SK-N-SH treated with all-trans-retinoic acid at 6 μM for 48 hours (cell line): ENCODE data around the gene NGEF.

Experiments
- ATAC-seq: fragments of 200-7000 bp; cut with Tn5 transposase; 3 replicates; pipeline ENCODE4 v1.9.1; 2020; ENCODE audit warnings: mild to moderate bottlenecking, moderate library complexity
- ARNTL ChIP-seq: fragments of 450-650 bp; formaldehyde crosslinking; IDR thresholded peaks from 2 replicates; pipeline ENCODE4 v1.5.0; 2020; ENCODE audit warnings: low read depth, mild to moderate bottlenecking, moderate library complexity, borderline replicate concordance
- BACH2 ChIP-seq: fragments of 250-450 bp; sonication (Bioruptor Pico); IDR thresholded peaks from 2 replicates; pipeline ENCODE4 v1.9.0; 2021; ENCODE audit warnings: mild to moderate bottlenecking, borderline replicate concordance
- CSDC2 ChIP-seq: fragments of 250-450 bp; sonication (Bioruptor Pico); IDR thresholded peaks from 2 replicates; pipeline ENCODE4 v1.5.0; 2020; ENCODE audit warnings: mild to moderate bottlenecking, moderate library complexity
- ESRRG ChIP-seq: fragments of 250-450 bp; sonication (Bioruptor Pico); IDR thresholded peaks from 2 replicates; pipeline ENCODE4 v1.6.1; 2021; ENCODE audit warnings: mild to moderate bottlenecking
- GLIS3 ChIP-seq: fragments of 250-450 bp; sonication (Bioruptor Pico); IDR thresholded peaks from 2 replicates; pipeline ENCODE4 v1.5.0; 2020; ENCODE audit warnings: mild to moderate bottlenecking, moderate library complexity
- OSR1 ChIP-seq: fragments of 250-450 bp; sonication (Bioruptor Pico); IDR thresholded peaks from 2 replicates; pipeline ENCODE4 v1.8.0; 2022; ENCODE audit warnings: moderate library complexity, mild to moderate bottlenecking, inconsistent platforms
- PATZ1 ChIP-seq: fragments of 250-450 bp; sonication (Bioruptor Pico); IDR thresholded peaks from 2 replicates; pipeline ENCODE4 v1.8.0; 2020; ENCODE audit warnings: mild to moderate bottlenecking, moderate library complexity, borderline replicate concordance
- POU6F1 ChIP-seq: fragments of 250-450 bp; sonication (Bioruptor Pico); IDR thresholded peaks from 2 replicates; pipeline ENCODE4 v1.8.0; 2021; ENCODE audit warnings: low read depth, mild to moderate bottlenecking, moderate library complexity, borderline replicate concordance
- PPARA ChIP-seq: fragments of 250-450 bp; sonication (Bioruptor Pico); IDR thresholded peaks from 2 replicates; pipeline ENCODE4 v1.5.0; 2020; ENCODE audit warnings: mild to moderate bottlenecking, borderline replicate concordance
- RARB ChIP-seq: fragments of 250-450 bp; sonication (Bioruptor Pico); IDR thresholded peaks from 2 replicates; pipeline ENCODE4 v1.8.0; 2021; ENCODE audit warnings: mild to moderate bottlenecking, moderate library complexity
- TCF4 ChIP-seq: fragments of 250-450 bp; sonication (Bioruptor Pico); IDR thresholded peaks from 2 replicates; pipeline ENCODE4 v1.8.0; 2021; ENCODE audit warnings: mild to moderate bottlenecking, moderate library complexity, borderline replicate concordance
- TOX ChIP-seq: fragments of 250-450 bp; sonication (Bioruptor Pico); IDR thresholded peaks from 2 replicates; pipeline ENCODE4 v1.8.0; 2021; ENCODE audit warnings: mild to moderate bottlenecking, moderate library complexity, borderline replicate concordance
- ZC3H10 ChIP-seq: fragments of 250-450 bp; sonication (Bioruptor Pico); IDR thresholded peaks from 2 replicates; pipeline ENCODE4 v1.5.1; 2021; ENCODE audit warnings: mild to moderate bottlenecking, moderate library complexity
- ZFP30 ChIP-seq: fragments of 450-650 bp; formaldehyde crosslinking; IDR thresholded peaks from 2 replicates; pipeline ENCODE4 v1.5.0; 2022; ENCODE audit warnings: mild to moderate bottlenecking, moderate library complexity
- ZNF565 ChIP-seq: fragments of 450-650 bp; formaldehyde crosslinking; conservative IDR thresholded peaks from 2 replicates; pipeline ENCODE4 v1.5.0; 2020; ENCODE audit warnings: low read depth, mild to moderate bottlenecking, moderate library complexity
- ZNF70 ChIP-seq: fragments of 450-650 bp; formaldehyde crosslinking; IDR thresholded peaks from 2 replicates; pipeline ENCODE4 v1.5.0; 2020; ENCODE audit warnings: mild to moderate bottlenecking, moderate library complexity
- ZNF8 ChIP-seq: fragments of 450-650 bp; formaldehyde crosslinking; IDR thresholded peaks from 2 replicates; pipeline ENCODE4 v1.5.0; 2020; ENCODE audit warnings: mild to moderate bottlenecking, moderate library complexity
- TF ChIP-seq, protein P1 (sequence below): fragments of 250-450 bp; sonication (Bioruptor Pico); IDR thresholded peaks from 2 replicates; pipeline ENCODE4 v1.5.1; 2020; ENCODE audit warnings: low read depth, mild to moderate bottlenecking, moderate library complexity
- TF ChIP-seq, protein P2 (sequence below): fragments of 250-450 bp; sonication (Bioruptor Pico); IDR thresholded peaks from 2 replicates; pipeline ENCODE4 v1.5.1; 2021; ENCODE audit warnings: mild to moderate bottlenecking, moderate library complexity

Gene NGEF

DNA sequence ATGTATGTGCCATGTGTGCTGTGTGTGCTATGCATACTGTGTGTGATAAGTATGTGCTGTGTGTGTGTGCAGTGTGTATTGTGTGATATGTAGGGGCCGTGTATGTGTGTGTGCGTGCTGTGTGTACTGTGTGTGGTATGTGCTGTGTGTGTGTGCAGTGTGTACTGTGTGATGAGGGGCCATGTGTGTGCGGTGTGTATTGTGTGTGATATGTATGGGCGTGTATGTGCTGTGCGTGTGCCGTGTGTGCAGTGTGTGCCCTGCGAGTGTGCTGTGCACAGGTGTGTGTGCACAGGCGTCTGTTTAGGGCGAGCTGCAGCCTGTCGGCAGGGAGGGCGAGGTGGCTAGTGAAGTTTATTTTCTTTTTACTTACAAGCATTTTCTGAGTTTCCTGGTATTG is 126.9 kb downstream of the NGEF start:
- TF ChIP-seq ZNF70 (CRISPR knock-in tag) (no peak), PPARA (no peak), GLIS3 (no peak), OSR1 (CRISPR knock-in tag) (no peak), CSDC2 (CRISPR knock-in tag) (no peak), ESRRG (CRISPR knock-in tag) (no peak), PATZ1 (no peak)
- TF ChIP-seq, protein P1, sequence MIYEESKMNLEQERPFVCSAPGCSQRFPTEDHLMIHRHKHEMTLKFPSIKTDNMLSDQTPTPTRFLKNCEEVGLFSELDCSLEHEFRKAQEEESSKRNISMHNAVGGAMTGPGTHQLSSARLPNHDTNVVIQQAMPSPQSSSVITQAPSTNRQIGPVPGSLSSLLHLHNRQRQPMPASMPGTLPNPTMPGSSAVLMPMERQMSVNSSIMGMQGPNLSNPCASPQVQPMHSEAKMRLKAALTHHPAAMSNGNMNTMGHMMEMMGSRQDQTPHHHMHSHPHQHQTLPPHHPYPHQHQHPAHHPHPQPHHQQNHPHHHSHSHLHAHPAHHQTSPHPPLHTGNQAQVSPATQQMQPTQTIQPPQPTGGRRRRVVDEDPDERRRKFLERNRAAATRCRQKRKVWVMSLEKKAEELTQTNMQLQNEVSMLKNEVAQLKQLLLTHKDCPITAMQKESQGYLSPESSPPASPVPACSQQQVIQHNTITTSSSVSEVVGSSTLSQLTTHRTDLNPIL, result no peak
- no peak for ATAC-seq

- no peak for ATAC-seq
- no peak for TF ChIP-seq ZNF70 (CRISPR knock-in tag)
- TF ChIP-seq, all 23 proteins: peak for 0
Observed at GRCh38 chr2:232885264-232885961, 127.6 kb downstream of the NGEF start.

- TF ChIP-seq ZFP30 (CRISPR knock-in tag) (no peak), ARNTL (CRISPR knock-in tag) (no peak), RARB (CRISPR knock-in tag) (no peak), TOX (CRISPR knock-in tag) (no peak), POU6F1 (no peak)
- ATAC-seq, result no peak
Observed at GRCh38 chr2:232884549-232885263, 128.3 kb downstream of the NGEF start.

DNA sequence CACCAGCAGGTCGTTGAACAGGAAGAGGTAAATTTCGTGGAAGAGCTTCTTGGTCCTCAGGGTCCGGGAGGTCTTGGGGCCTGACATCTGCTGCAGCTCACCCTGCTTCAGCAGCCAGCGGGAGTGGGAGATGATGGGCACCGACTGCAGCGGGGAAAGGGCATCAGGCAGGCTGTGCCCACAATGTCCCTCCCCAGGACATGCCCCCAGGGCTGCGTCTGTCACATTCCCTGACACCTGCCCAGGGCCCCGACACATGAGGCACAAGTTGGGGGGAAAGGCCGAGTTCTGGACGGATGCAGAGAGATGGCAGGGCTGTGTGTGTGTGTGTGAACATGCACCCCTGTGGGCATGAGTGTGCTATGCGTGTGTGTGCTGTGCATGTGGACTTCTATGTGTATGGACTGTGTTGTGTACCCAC is 129.0 kb downstream of the NGEF start:
- no peak for ATAC-seq
- TF ChIP-seq PATZ1 (no peak), ZFP30 (CRISPR knock-in tag) (no peak), ARNTL (CRISPR knock-in tag) (no peak), TOX (CRISPR knock-in tag) (no peak), BACH2 (CRISPR knock-in tag) (no peak), ESRRG (CRISPR knock-in tag) (no peak), POU6F1 (no peak), ZNF70 (CRISPR knock-in tag) (no peak), PPARA (no peak), ZC3H10 (CRISPR knock-in tag) (no peak), ZNF565 (no peak), TCF4 (CRISPR knock-in tag) (no peak), ZNF8 (CRISPR knock-in tag) (no peak), CSDC2 (CRISPR knock-in tag) (no peak)
- TF ChIP-seq, protein P1, result no peak
- TF ChIP-seq, protein P2, sequence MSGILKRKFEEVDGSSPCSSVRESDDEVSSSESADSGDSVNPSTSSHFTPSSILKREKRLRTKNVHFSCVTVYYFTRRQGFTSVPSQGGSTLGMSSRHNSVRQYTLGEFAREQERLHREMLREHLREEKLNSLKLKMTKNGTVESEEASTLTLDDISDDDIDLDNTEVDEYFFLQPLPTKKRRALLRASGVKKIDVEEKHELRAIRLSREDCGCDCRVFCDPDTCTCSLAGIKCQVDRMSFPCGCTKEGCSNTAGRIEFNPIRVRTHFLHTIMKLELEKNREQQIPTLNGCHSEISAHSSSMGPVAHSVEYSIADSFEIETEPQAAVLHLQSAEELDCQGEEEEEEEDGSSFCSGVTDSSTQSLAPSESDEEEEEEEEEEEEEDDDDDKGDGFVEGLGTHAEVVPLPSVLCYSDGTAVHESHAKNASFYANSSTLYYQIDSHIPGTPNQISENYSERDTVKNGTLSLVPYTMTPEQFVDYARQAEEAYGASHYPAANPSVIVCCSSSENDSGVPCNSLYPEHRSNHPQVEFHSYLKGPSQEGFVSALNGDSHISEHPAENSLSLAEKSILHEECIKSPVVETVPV (CRISPR knock-in tag), result no peak
- TF ChIP-seq, all 23 proteins: peak for 0
